GM21360 (cell line): ENCODE data around the gene OR10A2.
"Not testable (repeated sequence)": the region's sequence is repeated elsewhere in the genome, so short reads cannot be mapped to it uniquely, and the experiment has no call there.

ENCODE experiments used
- ATAC-seq: cut with Tn5 transposase; IDR thresholded peaks from one replicate; pipeline ENCODE4 v1.9.1; 2021; ENCODE audit warnings: mild to moderate bottlenecking, moderate library complexity; ENCODE audit not compliant: unreplicated experiment

Gene OR10A2

DNA sequence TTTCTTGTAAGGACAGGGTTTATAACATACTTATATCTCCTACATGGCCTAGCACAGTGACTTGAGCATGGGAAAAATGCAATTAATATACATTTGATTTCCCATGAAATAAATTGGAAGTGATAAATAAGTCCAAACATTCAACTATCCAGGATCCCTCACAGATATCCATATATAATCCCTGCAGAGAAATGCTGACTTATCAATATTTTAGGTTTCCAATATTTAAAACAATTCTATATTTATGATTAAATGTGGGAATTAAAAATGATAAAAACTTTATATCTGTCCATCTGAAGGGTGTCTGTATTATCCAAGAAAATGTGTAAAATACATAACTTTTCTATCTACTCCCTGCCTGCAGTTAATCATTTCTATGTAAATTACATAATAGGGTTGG is 19.9 kb downstream of the OR10A2 start:
- no peak for ATAC-seq

DNA sequence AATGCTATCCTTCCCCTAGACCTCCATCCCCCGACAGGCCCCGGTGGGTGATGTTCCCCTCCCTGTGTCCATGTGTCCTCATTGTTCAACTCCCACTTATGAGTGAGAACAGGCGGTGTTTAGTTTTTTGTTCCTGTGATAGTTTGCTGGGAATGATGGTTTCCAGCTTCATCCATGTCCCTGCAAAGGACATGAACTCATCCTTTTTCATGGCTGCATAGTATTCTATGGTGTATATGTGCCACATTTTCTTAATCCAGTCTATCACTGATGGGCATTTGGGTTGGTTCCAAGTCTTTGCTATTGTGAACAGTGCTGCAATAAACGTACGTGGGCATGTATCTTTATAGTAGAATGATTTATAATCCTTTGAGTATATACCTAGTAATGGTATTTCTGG is 24.9 kb downstream of the OR10A2 start:
- not testable (repeated sequence) for ATAC-seq

DNA sequence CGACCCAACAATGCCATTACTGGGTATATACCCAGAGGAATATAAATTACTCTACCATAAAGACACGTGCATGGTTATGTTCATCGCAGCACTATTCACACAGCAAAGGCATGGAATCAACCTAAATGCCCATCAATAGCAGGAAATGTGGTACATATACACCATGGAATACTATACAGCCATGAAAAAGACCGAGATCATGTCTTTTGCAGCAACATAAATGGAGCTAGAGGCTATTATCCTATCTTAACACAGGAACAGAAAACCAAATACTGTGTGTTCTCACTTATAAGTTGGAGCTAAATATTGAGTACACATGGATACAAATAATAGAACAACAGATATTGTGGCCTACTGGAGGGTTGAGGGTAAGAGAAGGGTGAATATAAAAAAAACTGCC is 26.0 kb downstream of the OR10A2 start:
- no peak for ATAC-seq

DNA sequence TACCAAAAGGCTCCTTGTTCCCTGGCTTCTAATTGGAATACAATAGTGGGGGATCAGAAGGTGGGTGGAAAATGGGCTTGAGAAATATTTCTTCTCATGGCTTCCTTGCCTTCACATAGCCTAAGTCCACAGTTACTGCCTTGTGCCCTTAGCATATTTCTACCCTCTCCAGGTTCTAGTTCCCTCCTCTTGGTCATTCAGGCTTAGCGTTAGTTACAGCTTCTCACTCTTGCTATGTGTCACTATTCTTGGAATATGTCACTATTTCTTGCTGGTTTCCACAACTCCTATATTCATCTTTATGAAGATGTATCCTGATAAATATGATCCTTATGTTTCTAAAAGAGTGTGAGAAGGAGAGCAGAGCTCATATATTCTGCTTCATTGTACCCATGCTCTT is 27.0 kb downstream of the OR10A2 start:
- ATAC-seq: peak; percentile 54

DNA sequence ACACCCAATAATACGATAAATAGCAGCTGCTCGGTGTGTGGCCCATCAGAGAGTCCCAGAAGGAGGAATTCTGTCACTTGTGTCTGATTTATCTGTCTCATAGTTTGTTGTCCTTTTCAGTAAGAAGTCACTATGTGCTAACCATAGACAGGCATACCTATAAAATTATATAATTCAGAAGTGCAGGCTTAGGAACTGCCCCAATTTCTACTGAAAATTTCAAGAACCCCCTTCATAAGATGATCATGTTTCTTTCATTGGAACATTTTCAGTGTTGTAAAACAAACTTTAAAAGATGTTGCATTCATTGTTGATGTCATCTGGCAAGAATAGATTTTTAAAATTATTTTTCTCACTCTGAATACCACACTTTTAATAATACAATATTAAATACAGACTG is 29.5 kb downstream of the OR10A2 start, which contains the start of gene OR2D2:
TSS of gene OR2D2 (minus strand) at position 101 of the 400 bp plus-strand sequence. CDS start at position 101, 0 bp downstream.
- no peak for ATAC-seq

DNA sequence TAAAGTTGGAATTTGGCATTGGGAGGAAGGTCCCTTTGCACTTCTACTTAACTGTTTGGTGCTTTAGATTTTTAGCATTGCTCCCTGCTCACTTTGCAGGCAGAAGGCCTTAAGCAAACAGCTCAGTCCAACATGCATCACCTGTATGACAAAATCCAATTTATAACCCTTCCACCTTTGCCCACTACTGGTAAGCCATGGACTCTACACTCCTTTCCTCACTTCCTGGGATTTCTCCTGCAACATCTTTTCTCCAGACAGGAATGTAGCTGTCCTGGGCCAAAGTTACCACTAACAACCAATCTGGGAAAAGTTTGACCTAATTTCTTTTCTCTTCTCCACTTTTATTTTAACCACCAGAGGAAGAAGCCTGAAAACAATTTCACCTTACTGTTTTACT is 31.2 kb downstream of the OR10A2 start:
- ATAC-seq: no peak

DNA sequence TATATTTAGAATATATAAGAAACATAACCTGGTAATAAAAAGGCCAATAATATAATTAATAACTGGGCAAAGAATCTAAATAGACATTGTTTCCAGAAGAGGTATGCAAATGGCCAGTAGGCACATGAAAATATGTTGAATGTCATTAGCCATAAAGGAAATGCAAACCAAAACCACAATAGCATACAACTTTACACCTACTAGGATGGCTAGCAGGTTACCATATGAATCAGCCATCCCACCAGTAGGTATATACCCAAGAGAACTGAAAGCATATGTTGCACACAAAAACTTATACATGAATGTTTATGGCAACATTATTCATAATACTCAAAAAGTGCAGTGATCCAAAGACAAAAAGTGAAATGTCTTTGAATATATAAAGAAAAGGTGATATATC is 32.2 kb downstream of the OR10A2 start:
- peak; percentile 94 for ATAC-seq

DNA sequence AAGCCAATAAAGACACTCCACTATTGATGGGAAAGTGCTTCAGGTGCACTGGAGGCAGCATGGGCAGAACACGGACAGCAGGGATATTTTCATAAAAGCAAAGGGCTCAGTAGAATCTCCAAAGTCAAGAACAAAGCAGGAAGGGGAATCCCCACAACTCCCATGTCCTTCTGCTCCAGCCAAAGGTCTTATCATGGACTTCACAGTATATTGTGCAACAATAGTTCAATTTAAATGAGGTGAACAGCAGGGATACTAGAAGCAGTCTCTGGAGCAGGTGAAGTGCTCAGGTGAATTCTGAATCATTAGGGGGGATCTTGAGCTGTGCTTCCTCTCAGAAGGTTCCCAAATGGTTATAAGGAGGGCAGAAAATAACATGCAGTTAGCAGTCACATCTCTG is 36.1 kb downstream of the OR10A2 start:
- no peak for ATAC-seq

DNA sequence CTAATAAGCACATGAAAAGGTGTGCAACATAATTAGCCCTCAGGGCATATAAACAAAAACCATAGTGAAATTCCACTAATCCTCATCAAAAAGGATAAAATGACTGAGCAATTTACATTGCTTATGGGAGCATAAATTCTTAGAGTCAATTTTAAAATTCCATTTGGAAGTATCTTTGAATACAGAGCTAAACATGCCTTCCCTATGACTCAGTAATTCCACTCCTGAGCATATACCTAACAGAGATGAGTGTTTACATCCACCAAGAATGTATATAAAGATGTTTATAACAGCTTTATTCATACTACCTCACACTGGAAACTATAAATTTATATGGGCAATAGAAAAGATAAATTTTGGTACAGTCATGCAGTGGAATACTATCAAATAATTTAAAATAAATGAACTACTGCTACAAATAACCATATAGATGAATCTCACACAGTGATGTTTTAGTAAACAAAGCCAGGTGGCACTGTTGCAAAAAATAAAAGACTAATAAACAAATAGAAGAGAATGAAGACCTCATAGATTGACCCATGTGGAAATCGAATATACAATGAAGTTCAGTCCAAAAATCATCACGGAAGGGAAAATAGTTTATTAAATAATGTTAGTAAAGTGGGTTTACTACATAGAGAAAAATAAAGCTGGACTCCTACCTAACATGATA is 37.6 kb downstream of the OR10A2 start:
- ATAC-seq: no peak

DNA sequence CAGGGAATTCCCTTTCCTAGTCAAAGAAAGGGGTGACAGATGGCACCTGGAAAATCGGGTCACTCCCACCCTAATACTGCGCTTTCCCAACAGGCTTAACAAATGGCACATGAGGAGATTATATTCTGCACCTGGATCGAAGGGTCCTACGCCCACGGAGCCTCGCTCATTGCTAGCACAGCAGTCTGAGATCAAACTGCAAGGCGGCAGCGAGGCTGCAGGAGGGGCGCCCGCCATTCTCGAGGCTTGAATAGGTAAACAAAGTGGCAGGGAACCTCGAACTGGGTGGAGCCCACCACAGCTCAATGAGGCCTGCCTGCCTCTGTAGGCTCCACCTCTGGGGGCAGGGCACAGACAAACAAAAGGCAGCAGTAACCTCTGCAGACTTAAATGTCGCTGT is 41.9 kb downstream of the OR10A2 start:
- not testable (repeated sequence) for ATAC-seq

DNA sequence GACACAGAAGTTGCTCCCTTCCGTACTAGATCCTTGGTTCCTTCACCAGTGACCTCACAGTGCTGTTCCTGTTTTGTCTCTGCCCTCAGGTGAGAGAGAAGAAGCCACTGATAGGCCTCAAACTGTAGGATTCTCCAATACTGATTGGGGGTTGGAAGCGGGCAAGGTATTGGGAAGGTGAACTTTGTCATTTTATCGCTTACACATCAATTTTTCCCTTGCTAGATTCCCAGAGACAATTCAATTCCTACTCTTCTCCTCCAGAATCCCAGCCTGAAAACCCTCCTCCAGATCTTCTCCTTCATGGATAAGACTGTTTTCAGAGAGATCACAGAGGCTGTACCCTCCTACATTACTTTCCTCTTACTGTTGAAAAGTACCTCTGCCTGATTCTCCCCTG is 48.5 kb downstream of the OR10A2 start:
- ATAC-seq: no peak

DNA sequence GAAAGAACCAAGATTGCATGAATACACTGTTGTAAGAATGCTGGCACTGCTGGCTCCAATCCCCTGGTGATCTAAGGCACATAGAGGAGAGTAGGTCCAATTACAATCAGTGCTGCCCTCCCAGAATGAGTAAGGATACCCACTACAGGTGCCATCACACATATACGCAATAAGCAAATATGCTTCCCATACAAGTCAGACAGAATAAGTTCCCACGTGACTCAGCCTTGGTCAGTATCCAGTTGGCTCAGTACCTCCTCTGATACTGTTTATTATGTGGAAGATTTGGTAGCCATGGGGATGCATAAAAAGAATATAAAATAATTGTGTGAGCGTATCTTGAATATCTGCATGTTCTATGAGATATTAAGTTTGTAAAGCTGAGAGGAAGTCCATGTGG is 49.1 kb downstream of the OR10A2 start:
- ATAC-seq: no peak

DNA sequence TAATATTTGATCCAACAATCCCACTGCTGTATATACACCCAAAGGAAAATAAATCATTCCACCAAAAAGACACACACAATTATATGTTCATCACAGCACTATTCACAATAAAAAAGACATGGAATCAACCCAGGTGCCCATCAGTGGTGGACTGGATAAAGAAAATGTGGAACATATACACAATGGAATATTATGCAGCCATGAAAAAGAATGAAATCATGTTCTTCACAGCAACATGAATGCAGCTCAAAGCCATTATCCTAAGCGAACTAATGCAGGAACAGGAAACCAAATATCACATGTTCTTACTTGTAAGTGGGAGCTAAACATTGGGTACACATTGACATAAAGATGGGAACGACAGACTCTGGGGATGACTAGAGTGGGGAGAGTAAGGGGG is 56.8 kb downstream of the OR10A2 start:
- no peak for ATAC-seq

DNA sequence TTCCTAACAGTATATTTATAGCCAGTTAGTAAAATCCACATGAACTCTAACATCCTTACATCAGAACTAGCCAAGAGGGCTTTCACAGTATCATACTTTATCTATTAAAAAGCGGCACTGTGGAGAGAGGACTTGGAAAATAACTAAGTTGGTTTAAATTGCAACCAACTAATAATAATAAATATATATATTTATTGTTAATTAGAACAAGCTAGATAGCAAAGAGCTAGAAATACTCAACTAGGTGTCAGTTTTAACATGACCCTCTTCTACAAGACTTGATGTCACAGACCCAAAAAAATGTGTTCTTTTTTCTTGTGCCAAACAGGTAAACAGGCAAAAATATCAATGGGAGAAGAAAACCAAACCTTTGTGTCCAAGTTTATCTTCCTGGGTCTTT is 57.8 kb downstream of the OR10A2 start, which contains the start of gene OR2D3:
TSS of gene OR2D3 (plus strand) at position 301 of the 400 bp plus-strand sequence. CDS start at position 301, 0 bp downstream.
- ATAC-seq: no peak
